Mesenteric fat pad (tissue), 1 donor: ENCODE measurements around the gene HIC1. TPM values are rescaled to one million over a fixed set of nuclear protein-coding genes. Genes with fewer than 3 reads are reported as not detected.
"Not testable (repeated sequence)": the region's sequence is repeated elsewhere in the genome, so short reads cannot be mapped to it uniquely, and the experiment has no call there.

ENCODE experiments used
- DNase-seq: peaks from one replicate; pipeline ENCODE4 v3.0.0-alpha.2; 2020; ENCODE audit warnings: low spot score
- long read RNA-seq: library from polyadenylated mRNA; unstranded; transcript quantifications from one replicate; pipeline ENCODE4 v2.0.0, GENCODE V29; 2020
- total RNA-seq: library from RNA; stranded (reverse); fragmentation: NEBNext Ultra II Directional; extraction: Animal tissue kit (Norgen Biotek cat#: 25700); gene quantifications from one replicate; pipeline ENCODE4 v1.2.1, GENCODE V29; 2021
- donor health status: DM: yes; HTN: yes; CAD: no.

Gene HIC1, protein sequence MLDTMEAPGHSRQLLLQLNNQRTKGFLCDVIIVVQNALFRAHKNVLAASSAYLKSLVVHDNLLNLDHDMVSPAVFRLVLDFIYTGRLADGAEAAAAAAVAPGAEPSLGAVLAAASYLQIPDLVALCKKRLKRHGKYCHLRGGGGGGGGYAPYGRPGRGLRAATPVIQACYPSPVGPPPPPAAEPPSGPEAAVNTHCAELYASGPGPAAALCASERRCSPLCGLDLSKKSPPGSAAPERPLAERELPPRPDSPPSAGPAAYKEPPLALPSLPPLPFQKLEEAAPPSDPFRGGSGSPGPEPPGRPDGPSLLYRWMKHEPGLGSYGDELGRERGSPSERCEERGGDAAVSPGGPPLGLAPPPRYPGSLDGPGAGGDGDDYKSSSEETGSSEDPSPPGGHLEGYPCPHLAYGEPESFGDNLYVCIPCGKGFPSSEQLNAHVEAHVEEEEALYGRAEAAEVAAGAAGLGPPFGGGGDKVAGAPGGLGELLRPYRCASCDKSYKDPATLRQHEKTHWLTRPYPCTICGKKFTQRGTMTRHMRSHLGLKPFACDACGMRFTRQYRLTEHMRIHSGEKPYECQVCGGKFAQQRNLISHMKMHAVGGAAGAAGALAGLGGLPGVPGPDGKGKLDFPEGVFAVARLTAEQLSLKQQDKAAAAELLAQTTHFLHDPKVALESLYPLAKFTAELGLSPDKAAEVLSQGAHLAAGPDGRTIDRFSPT
- 34.4 TPM for total RNA-seq
- long read RNA-seq, partial matches to known transcripts, result 0 of 19 reads
- long read RNA-seq, other reads (novel, unspliced or antisense), result 19 of 19 reads

DNA sequence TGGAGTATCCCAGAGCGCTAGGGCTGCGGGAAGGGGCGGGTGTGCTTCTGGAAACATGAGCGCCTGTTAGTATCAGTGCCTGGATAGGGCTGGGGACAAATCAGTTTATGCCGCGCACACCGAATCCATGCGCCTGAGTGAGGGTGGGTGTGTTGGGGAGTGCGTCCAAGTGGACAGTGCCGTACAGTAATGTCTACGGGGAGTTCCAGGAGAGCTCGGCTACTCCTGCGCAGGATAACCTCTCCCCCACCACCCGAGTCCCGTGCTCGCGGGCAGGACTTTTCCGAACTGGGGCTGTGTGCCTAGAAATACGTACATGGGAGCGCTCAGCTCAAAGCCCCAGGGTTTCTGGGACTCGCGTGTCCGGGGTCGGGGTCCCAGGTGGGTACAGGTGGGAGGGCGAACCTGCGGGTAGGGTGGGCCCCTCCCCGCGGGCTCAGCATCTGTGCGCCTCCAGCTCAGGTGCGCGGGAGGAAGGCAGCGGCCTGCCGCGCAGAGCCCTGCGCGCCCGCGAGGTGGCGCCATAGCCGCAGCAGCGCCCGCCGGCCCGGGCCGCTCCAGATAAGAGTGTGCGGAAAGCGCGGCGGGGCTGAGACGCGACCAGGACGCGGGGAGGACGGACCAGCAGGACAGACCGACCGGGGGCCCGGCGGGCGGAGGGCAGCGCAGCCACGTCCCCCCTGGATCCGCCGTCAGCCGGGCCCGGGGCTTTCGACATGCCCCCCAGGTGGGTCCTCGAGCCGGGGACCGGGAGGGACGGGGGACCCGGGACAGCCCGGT, at the start of gene HIC1:
TSS of gene HIC1 (plus strand) at position 592 of the 780 bp plus-strand sequence. CDS start 1,588 bp downstream, outside the sequence.
- DNase-seq, result no peak

DNA sequence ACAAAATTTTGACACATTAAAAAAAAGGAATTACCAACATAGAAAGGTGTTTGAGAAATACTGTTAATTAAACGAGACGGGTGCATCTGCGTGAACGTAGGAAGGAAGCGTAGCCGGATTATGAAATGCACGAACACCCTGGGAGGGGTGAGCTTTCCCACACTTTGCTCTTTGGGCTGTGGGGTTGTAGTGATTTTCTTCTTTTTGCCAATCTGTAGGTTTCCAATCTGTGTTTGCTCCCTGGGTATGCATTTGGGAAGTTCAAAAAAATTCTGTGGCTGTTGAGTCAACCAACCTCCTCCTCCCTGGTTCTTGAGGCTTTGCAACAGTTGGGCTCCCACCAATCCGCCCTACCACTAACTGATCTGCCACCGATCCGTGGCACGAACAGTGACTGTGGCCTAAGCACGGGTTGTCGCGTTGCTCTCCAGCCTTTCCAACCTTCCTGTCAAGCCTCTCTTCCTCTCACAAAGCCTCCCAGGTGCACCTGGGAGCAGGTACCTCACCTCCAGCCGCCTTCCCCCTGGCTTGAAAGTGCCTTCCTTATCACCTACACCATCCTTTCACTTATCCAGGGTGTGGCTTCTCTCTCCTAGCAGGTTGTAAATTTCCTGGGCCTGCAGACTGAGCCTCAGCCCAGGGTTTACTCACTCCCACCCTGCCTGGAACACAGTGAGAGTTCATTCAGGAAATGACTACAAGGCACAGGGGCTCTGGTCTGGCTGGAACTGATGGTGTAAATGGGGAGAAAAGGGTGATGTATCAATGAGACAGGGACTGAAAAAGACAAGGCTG, 46.4 kb upstream of the HIC1 start:
- no peak for DNase-seq

DNA sequence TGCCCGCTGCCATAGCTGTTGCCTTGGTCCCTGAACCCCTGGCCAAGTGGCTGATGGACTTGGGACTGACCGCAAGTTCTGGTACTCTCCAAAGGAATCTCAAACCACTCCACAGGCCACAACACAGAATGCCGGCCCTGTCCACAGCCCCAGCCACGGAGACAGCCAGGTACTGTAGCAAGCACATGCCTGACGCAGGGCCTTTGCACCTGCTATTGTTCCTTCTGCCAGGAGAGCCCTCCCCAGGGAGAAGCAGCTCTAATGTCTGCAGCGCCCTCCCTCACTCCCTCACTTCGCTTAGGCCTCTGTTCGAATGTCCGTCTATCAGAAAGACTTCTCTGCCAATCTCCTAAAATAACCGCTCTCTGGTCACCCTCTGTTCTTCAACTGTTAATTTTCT, 45.2 kb upstream of the HIC1 start:
- DNase-seq, result no peak

DNA sequence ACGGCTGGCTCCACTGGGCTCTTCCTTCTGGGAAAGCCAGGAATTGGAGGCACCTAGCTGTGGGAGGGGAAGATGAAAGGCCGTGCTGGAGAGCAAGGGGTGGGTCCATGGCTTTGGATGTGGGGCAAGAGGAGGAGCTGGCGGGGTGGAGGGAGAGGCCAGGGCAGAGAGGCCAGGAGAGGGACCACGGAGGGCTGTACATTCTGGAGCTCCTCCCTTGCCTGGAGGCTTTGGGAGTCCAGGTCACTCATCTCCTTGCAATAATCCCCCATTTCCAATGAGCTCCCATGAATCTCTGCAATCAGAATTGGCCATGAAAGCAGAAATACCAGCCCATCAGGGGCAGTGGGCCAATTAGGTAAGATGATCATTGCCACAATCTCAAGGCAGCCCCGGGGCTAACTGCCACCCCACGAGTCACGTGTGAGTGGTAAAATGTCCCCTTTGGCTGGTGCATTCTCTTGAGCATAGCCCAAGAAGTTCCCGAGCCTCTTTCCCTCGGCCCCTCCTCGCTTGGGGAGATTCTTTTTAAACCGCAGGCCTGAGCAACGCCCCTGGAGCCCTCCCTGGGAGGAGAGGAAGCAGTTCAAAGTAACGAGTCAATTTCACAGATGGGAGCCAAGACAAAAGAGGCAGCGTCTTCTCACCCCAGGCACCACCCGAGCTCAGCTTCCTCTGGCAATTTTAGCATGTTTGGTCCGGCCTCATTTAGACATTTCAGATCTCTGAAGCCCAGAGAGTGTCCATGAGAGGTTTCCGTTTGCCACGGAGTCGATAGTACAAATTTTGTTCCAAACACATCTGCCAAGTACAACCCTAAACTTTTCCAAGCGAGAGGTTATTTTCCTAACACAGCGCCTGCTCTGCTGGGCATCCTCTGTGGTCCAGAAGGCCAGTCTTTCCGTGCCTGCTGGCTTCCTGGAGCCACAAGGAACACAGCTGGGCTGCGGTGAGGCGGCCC, 43.2 kb upstream of the HIC1 start:
- DNase-seq, result no peak

DNA sequence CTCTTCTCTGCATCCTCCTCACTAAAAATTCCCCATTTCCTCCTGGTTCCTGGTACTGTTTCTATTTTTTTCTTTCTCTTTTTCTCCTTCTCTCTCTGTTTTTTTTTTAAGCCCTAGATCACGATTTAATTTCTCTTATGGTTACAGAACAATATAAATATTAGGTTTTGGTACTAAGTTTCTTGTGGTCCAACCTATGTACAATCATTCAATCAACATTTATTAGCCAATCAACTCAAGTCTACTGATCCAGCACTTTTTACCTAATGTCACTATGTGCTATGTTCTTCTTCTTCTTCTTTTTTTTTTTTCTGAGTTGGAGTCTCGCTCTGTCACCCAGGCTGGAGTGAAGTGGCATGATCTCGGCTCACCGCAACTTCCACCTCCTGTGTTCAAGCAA, 42.4 kb upstream of the HIC1 start:
- no peak for DNase-seq

DNA sequence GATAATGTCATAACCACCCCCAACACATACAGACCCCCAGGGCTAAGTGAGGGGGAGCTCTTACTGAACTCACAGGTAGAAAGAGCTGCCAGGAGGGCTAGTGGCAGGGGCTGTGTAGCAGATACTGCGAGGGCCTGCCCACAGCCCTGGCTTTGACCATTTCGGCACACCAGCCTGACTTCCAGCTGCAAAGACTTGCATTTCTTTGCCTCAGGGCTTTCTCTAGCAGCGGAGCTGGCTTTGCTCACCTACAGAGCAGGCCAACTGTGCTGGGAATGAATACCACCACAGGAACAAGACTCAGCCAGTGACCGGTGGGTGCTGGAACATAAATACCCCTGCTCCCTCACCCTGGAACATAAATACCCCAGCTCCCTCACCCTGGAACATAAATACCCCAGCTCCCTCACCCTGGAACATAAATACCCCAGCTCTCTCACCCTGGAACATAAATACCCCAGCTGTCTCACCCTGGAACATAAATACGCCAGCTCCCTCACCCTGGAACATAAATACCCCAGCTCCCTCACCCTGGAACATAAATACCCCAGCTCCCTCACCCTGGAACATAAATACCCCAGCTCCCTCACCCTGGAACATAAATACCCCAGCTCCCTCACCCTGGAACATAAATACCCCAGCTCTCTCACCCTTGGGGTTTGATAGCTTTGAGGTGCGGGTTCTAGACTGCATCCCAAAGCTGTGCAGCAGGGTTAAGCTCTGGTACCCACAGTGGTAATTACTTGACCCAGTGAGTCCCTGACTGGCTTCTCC, 41.5 kb upstream of the HIC1 start:
- not testable (repeated sequence) for DNase-seq

DNA sequence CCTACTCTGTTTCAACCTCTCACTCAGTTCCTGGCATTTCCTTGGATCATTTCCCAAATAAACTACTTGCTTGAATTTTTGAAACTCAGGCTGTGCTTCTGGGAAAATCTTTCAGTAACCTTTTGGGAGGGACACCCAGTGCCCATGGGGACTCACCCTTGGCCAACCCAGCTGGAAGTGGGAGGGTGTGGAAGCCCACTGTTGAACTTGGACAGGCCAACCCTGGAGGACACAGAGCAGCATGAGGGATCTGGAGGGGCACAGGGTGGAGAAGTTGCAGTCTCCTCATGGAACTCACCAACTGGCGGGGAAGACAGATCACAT, 40.9 kb upstream of the HIC1 start:
- no peak for DNase-seq

DNA sequence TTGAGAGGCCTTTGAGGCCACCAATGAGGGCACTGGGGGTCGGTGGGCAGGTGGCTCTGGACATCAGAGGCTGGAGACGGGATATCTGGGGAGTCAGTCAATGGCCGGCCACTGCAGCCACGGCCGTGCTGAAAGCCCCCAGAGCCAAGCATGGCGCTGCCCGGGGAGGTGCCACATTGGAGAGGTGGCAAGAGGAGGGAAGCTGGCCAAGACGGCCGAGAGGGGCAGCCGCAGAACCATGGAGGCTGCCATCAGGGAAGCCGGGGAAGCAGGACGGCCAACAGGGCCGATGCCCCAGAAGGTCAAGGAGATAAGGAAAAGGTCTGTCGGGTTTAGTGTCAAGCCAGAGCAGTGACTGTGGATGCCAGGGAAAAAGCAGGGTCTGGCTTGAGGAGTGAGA, 39.6 kb upstream of the HIC1 start:
- DNase-seq, result no peak

DNA sequence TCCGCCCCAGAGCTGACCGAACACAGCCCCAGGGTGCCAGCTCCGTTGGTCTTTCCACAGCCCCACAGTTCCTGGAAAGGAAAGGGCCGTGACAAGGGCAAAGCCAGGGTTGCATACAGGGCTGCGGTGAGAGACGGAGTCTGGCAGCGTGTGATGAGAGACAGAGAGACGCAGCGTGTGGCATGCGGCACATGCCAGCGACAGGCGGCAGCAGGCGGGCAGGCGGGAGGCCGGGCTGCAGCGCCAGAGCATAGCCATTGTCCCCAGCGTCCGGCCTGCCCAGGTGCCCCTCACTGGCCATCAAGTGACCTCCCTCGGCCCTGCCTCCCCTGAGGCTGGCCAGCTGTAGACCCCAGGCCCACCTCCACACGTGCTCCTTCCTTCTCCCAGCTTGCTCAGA, 38.4 kb upstream of the HIC1 start:
- no peak for DNase-seq

DNA sequence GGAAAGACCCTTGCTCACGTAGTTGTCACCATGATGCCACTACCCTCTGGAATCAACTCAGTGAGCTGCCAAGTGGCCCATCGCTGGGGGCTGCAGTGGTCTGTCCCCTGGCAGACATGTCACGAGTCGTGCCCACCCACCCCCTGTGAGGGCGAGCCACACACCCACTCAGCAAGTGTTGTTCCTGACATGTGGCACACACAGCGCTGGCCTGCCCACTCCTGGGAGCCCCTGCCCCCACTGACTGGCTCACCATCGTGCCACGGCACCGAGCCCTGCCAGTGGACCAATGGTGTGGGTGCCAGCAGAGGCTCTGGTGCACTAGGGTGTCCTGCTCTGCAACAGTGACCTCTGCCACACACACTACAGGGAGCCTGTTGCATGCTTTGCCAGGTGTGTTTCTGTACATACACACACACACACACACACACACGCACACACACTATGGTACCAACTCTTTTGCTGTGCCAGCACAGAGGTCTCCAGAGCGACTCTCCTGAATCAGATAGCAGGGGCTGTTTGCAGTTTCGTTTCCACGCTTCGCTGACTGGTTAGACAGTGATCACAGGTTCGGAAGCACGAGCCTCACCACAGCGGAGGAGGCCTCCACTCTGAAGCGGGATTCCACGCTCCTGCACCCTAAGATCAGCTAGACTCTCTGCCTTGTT, 37.5 kb upstream of the HIC1 start:
- no peak for DNase-seq

DNA sequence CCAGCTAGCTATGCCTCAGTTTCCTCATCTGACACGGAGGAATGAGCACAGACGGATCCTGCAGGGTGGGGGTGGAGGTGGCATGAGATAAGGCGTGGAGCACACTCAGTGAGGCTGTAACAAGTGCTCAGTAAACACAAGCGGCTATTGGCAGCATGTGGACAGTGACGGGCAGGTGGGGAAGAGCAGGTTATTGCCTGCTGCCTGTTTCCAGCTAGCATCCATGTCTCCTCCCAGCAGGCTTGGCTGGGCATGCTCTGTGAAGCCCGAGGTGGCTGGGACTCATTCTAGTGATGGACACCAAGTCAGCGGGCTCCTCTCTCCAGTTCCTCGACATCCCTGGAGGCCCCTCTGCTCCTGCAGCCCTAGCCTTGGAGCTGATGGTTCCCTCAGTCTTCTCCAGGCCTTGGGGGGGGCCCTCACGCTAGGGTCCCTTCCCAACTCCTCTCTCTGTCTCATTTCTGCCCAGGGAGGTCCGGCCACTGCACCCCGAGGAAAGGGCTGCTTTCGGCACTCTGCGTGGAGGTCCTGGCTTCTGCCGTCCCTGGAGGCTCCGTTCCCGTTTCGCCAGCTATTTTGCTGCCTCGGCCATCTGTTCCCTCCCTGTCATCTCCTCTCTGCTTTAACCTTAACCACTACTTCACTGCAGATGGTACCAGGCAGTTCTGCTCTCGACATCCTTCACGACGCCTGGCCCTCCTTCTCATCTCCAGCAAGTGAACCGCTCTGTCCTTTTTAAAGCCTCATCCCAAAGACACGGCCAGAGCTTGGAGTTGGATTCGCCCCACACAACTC, 36.0 kb upstream of the HIC1 start:
- no peak for DNase-seq

DNA sequence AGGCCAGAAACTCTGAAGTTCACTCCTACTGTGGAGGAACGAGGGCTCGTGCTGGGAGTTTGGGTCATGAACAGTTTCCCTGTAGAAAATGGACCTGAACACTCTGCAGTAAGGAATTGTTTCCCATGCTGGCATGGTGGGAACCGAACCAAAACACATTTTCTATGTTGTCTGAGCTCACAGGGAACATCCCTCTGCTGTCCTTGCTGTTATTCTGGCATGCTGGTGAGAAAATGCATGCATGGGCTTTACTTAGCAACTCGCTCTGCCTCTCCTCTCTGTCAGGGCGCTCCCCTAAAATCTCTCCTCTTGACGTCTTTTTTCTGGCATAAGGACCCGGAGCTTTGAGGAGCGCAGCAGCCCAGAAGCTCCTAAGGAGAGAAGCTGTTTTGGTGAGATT, 35.2 kb upstream of the HIC1 start:
- no peak for DNase-seq

DNA sequence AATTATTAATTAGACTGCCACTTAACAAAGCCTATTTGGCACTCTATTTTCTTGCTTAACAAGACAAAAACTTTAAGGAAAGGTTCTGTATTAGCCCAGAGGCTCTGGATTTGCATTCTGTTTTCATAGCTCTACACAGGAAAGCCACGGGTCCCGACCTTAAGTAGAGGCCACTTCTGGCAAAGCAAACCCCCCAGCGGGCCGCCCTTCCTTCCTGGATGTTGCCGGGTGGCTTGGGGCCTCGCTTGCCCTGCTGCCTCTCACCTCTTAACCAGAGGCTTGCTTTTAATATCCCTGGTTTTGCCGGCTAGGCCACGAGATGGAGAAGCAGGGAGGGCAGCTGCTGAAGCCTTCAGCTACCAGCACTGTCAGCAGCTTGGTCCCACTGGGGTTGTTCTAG, 34.2 kb upstream of the HIC1 start:
- DNase-seq, result no peak

DNA sequence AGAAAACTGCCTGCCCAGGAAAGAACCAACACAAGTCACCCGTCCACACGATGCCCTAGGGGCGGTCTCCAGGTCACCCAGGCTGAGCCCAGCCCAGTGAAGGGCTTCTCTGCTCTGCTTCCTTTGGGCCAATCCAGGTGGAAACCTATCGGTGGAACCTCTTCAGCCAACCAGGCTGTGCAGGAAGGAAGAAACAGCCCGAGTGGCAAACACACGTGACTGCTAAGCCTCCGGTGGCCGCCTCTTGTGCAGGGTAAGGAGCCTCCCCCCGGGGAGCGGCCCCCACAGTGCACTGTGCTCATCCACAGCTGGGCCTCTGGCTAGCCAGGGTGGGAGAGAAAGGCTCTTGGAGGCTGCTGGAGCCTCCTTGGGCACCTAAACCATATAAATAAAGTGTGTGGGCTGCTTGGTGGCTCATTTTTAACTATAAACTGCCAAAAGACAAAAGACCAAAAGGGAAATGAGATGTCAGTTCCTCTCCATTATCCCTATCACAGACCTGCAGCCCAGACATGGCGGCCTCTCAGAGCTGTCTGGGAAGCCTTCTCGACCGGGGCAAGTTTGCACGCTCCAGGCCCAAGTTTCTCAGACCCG, 32.2 kb upstream of the HIC1 start:
- no peak for DNase-seq

DNA sequence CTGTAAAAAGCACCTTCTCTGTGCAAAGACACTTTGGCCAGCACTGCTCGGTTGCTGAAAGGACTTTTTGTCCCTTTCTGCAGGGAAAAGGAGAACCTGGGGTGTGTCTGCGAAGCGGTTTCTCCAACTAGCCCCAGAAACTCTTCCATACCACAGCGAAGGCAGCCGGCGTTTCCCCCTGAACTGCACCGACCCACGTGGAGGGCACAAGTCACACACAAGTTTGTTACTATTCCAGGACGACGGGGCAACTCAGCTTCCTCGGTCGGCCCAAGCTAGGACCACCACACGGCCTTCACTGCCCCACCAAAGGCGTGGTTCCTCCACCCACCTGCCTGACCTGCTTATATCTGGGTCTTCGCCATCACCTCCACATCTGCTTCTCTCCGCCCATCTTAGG, 31.6 kb upstream of the HIC1 start:
- DNase-seq, result no peak

DNA sequence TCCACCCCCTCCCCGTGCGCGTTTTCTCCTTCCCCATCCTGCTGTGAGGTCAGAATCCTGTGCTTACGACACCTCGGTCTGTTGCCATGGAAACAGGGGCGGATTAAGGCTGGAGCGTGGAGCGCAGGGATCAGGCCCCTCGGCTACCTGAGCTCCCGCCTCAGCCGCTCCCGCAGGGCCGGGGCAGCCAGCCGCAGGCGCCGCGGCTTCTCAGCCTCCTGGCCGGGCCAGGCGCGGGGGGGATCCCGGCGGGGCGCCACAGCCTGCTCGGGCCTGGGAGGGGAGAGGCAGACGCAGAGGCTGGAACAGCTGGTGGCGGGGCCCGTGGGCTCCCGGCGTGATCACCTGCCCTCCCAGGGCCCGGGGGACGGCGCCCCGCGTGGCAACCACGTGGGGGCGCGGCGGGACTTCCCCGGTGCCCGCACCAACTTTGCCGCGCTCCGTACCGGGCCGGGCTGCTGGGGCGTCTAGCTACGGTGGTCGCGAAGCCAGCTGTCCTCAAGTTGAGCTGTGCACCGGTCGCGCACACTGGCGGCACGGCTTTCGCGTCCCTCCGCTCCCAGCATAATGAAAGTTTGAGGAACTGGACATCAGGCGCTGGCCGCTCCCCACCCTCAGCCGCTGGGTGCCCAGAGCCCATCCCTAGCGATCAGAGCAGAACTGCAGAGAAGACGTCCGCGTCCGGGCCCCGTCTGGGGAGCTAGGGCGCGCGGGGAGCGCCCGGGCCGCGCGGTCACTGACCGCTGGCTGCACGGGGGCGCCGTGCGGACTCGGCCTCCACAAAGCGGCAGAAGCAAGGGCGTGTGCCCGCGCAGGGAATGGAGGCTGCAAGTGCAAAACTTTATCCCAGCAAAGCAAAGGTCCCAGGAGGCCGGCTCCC, 31.0 kb upstream of the HIC1 start:
- no peak for DNase-seq
